ENCODE results near the gene TMPRSS12. TPM values are rescaled to one million over a fixed set of nuclear protein-coding genes. Genes with fewer than 3 reads are reported as not detected.
"Not testable (repeated sequence)": the region's sequence is repeated elsewhere in the genome, so short reads cannot be mapped to it uniquely, and the experiment has no call there.

The TMPRSS12 gene
- total and polyA plus RNA-seq, 12 donors, result not detected

DNA sequence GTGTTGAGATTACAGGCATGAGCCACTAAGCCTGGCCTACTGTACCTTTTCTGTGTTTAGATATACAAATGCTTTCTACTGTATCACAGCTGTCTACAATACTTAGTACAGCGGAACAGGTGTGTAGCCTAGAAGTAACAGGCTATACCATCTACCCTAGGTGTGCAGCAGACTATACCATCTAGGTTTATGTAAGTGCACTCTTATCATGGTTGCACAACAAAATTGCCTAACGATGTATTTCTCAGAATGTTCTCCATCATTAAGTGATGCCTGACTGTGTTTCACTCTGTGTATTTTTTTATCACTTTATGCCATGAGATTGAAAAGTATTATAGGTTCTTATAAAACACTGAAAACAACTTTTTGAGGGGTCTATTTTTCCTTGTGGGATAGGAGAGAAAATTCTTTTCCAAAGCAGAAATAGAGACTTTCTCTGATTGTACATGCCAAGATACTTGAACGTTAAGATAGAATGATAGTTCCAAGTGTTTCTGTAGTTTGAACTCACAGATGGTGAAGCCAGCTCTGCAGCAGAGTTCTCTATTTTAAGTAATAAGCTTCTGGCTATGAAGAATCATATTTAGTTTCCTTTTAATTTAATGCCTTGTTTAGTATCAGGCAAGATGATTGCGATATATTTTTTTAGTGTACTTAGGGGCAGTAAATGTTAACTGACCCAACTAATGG lies 17.0 kb downstream of the TMPRSS12 start:
- TF ChIP-seq, protein P1, sequence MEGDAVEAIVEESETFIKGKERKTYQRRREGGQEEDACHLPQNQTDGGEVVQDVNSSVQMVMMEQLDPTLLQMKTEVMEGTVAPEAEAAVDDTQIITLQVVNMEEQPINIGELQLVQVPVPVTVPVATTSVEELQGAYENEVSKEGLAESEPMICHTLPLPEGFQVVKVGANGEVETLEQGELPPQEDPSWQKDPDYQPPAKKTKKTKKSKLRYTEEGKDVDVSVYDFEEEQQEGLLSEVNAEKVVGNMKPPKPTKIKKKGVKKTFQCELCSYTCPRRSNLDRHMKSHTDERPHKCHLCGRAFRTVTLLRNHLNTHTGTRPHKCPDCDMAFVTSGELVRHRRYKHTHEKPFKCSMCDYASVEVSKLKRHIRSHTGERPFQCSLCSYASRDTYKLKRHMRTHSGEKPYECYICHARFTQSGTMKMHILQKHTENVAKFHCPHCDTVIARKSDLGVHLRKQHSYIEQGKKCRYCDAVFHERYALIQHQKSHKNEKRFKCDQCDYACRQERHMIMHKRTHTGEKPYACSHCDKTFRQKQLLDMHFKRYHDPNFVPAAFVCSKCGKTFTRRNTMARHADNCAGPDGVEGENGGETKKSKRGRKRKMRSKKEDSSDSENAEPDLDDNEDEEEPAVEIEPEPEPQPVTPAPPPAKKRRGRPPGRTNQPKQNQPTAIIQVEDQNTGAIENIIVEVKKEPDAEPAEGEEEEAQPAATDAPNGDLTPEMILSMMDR (IDR thresholded peaks at IDR 0.05), result no peak
- ATAC-seq (no peak), DNase-seq (no peak)
- Histone ChIP-seq H3K9me3 (peaks cover 0 to 12% (median 0%) of the 10 kb centered on the region in 11 donors), H3K27me3 (no peaks in the 10 kb centered on the region), H3K36me3 (no peaks in the 10 kb centered on the region), H3K4me3 (no peak overlapping the region), H3K27ac (no peak overlapping the region), H3K4me1 (no peaks in the 10 kb centered on the region)
- WGBS, 2 donors, result 73 to 76% methylated on average over 4 of the region's 4 CpGs
- intact Hi-C loops (cut with DNase I), result loop anchor here in 1 of 10 donors (10.0 kb wide), 1 partner anchor 45 kb away; no protein-coding TSS in a partner anchor

DNA sequence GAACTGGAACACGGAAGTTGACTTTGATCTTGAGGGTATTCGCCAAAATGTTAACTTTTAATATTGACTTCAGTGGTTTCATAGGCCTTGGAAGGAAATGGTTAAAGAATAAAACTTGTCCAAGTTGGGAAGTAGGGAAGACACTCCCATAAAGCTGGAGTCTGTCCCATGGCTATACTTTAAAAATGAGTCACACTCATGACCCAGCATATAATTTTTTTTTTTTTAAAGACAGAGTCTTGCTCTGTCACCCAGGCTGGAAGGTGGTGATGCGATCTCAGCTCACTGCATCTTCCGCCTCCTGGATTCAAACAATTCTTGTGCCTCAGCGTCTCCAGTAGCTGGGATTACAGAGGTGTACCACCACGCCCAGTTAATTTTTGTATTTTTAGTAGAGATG lies 19.6 kb downstream of the TMPRSS12 start:
- H3K9me3 ChIP-seq, result peaks cover 0 to 13% (median 6%) of the 10 kb centered on the region in 11 donors
- no peaks in the 10 kb centered on the region for H3K36me3 ChIP-seq
- H3K4me1 ChIP-seq, result no peaks in the 10 kb centered on the region
- ATAC-seq (no peak), DNase-seq (no peak)
- no peak overlapping the region for H3K27ac ChIP-seq
- TF ChIP-seq, protein P1 (IDR thresholded peaks at IDR 0.05), result no peak
- H3K4me3 ChIP-seq, result no peak overlapping the region
- intact Hi-C loops (cut with DNase I), result no loop called here
- no peaks in the 10 kb centered on the region for H3K27me3 ChIP-seq
- WGBS, 2 donors, result 86 to 90% methylated on average over 6 of the region's 6 CpGs

DNA sequence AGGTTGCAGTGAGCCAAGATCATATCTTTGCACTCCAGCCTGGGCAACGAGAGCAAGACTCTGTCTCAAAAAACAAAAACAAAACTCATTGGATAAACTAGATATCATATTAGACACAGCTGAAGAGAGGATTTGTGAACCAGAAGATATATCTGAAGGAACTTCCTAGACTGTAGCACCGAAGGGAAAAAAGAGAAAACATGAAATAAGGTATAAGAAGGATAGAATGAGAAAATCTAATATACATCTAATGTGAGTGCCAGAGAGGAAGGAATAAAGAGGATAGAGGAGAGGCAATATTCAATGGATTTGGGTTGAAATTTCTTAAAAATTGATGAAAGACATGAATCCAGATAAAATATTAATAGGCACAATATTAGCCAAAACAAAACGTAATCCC lies 22.5 kb downstream of the TMPRSS12 start:
- Histone ChIP-seq H3K36me3 (no peaks in the 10 kb centered on the region), H3K27ac (no peak overlapping the region), H3K4me1 (no peaks in the 10 kb centered on the region), H3K4me3 (no peak overlapping the region), H3K9me3 (peaks cover 0 to 20% (median 6%) of the 10 kb centered on the region in 11 donors), H3K27me3 (no peaks in the 10 kb centered on the region)
- no peak for ATAC-seq
- no peak for DNase-seq
- intact Hi-C loops (cut with DNase I), result no loop called here
- TF ChIP-seq, protein P1 (IDR thresholded peaks at IDR 0.05), result no peak
- WGBS, 2 donors, result 81 to 84% methylated on average over 3 of the region's 3 CpGs

DNA sequence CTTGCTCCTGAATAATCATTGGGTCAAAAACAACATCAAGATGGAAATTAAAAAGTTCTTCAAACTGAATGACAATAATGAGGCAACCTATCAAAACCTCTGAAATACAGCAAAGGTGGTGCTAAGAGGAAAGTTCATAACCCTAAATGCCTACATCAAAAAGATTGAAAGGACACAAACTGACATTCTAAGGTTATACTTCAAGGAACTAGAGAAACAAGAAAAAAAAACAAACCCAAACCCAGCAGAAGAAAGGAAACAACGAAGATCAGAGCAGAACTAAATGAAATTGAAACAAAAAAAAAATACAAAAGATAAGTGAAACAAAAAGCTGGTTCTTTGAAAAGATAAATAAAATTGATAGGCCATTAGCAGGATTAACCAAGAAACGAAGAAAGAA lies 26.2 kb downstream of the TMPRSS12 start:
- DNase-seq; intact Hi-C loops (cut with DNase I); H3K4me1 ChIP-seq; H3K27me3 ChIP-seq; H3K27ac ChIP-seq; ATAC-seq; H3K4me3 ChIP-seq; H3K36me3 ChIP-seq: not testable (repeated sequence)
- H3K9me3 ChIP-seq, result peaks cover 0 to 28% (median 6%) of the 10 kb centered on the region in 11 donors
- 54 to 55% methylated on average over 2 of the region's 2 CpGs for WGBS, 2 donors

DNA sequence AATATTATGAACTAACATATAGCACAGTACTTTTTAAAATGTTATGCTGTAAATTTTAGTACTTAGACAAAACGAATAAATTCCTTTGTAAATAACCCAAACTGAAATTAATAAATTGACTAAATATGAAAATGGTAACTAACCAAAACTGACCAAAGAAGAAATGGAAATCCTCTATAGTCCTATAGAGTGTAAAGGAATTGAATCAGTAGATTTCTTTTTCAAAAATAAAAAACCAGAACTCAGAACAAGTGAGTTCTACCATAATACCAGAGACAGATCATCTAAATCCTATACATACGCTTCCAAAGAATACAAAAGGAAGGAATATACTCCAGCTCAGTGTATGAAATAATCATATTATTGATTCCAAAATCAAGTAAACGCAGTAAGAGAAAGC lies 39.8 kb downstream of the TMPRSS12 start:
- 92 to 93% methylated on average over 3 of the region's 3 CpGs for WGBS, 2 donors
- DNase-seq (no peak), ATAC-seq (no peak)
- H3K36me3 ChIP-seq, result no peaks in the 10 kb centered on the region
- H3K4me3 ChIP-seq, result no peak overlapping the region
- no peak overlapping the region for H3K27ac ChIP-seq
- peaks cover 0 to 24% (median 6%) of the 10 kb centered on the region in 11 donors for H3K9me3 ChIP-seq
- intact Hi-C loops (cut with DNase I), result no loop called here
- TF ChIP-seq, protein P1 (IDR thresholded peaks at IDR 0.05), result no peak
- H3K27me3 ChIP-seq, result no peaks in the 10 kb centered on the region
- H3K4me1 ChIP-seq, result no peaks in the 10 kb centered on the region

Measured in heart right ventricle (tissue), 16 donors.